Karpas-422 (cell line): Measurements from ENCODE around the gene DENND11. TPM values are rescaled to one million over a fixed set of nuclear protein-coding genes. Genes with fewer than 3 reads are reported as not detected.

Source experiments
- DNase-seq: peaks from one replicate; pipeline ENCODE4 v3.0.0-alpha.2; 2015
- H2AFZ ChIP-seq: fragments of 200-600 bp; sonication (generic); 2 replicates; pipeline ENCODE4 v1.6.1; 2014; ENCODE audit warnings: antibody characterized with exemption, low read length, mixed read lengths
- H3K27ac ChIP-seq: fragments of 200-600 bp; sonication (generic); 2 replicates; pipeline ENCODE4 v1.5.1; 2014; ENCODE audit warnings: mild to moderate bottlenecking, low read length, moderate library complexity
- H3K27me3 ChIP-seq: fragments of 200-600 bp; sonication (generic); 2 replicates; pipeline ENCODE4 v1.6.1; 2014; ENCODE audit warnings: low read length, mixed read lengths
- H3K36me3 ChIP-seq: fragments of 200-600 bp; sonication (generic); 2 replicates; pipeline ENCODE4 v1.6.1; 2014; ENCODE audit warnings: low read length, mixed read lengths; ENCODE audit not compliant: insufficient read depth
- H3K4me1 ChIP-seq: fragments of 200-600 bp; sonication (generic); 2 replicates; pipeline ENCODE4 v1.6.1; 2014; ENCODE audit warnings: mild to moderate bottlenecking, low read length, mixed read lengths
- H3K4me2 ChIP-seq: fragments of 200-600 bp; sonication (generic); 2 replicates; pipeline ENCODE4 v1.6.1; 2014; ENCODE audit warnings: low read length, low read depth, mild to moderate bottlenecking; ENCODE audit not compliant: poor library complexity, severe bottlenecking
- H3K4me3 ChIP-seq: fragments of 200-600 bp; sonication (generic); 2 replicates; pipeline ENCODE4 v1.5.1; 2014; ENCODE audit warnings: mild to moderate bottlenecking, antibody characterized with exemption, low read length, mixed read lengths
- H3K79me2 ChIP-seq: fragments of 200-600 bp; sonication (generic); 2 replicates; pipeline ENCODE4 v1.6.1; 2014; ENCODE audit warnings: mild to moderate bottlenecking, low read length, mixed read lengths
- H3K9ac ChIP-seq: fragments of 200-600 bp; sonication (generic); 2 replicates; pipeline ENCODE4 v1.6.0; 2014; ENCODE audit warnings: low read length
- H3K9me2 ChIP-seq: fragments of 200-600 bp; sonication (generic), shearing (Covaris generic); replicated peaks from 2 replicates; pipeline ENCODE4 v1.6.0; 2014; ENCODE audit warnings: mild to moderate bottlenecking, low read length, moderate library complexity; ENCODE audit not compliant: insufficient read depth
- H3K9me3 ChIP-seq: fragments of 300-700, 200-600 bp; sonication (generic); 2 replicates; pipeline ENCODE4 v1.6.1; 2014; ENCODE audit warnings: low read length, mixed read lengths
- H4K20me1 ChIP-seq: fragments of 200-600 bp; sonication (generic); 2 replicates; pipeline ENCODE4 v1.6.1; 2014; ENCODE audit warnings: mild to moderate bottlenecking, antibody characterized with exemption, low read length, low read depth; ENCODE audit not compliant: insufficient read depth
- total RNA-seq: library from RNA; depleted of rRNA; stranded (reverse); fragments of >200 nt; shearing (Covaris generic); gene quantifications from 2 replicates; pipeline ENCODE4 v1.2.3, GENCODE V29; 2014; ENCODE audit warnings: low replicate concordance; rRNA removed

DENND11 gene, protein sequence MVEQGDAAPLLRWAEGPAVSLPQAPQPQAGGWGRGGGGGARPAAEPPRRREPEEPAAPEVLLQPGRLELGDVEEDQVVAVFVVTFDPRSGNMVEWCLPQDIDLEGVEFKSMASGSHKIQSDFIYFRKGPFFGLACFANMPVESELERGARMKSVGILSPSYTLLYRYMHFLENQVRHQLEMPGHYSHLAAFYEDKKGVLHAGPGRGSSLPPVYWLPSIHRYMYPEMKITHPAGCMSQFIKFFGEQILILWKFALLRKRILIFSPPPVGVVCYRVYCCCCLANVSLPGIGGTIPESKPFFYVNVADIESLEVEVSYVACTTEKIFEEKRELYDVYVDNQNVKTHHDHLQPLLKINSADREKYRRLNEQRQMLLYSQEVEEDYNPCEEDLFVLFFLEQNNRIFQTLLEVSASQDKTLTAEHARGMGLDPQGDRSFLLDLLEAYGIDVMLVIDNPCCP
- total RNA-seq, result 16.2 and 17.9 TPM in 2 replicates

DNA sequence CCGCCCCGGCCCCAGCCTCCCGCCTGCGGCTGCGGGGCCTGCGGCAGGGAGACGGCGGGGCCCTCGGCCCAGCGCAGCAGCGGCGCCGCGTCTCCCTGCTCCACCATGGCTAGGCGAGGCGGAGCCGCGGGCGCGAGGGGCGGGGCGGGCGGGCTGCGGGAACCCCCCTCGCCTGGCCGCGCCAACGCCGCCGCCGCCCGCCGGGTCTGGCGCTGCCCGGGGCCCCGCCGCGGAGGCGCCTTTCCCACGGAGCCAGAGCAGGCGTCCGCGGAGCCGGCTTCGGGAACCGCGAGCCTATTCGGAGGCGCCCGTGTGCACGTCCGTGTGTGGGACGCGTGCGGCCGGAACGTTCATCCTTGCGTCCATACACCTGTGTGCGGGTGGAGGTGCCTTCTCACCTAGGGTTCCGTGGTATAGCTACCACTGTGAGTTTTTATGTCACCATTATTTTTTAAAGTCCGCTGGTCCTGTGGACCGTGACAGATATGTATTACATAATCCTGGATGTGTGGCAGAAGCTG lies at the start of gene DENND11:
TSS of gene DENND11 (minus strand) at position 120 of the 521 bp plus-strand sequence. CDS start at position 107, 13 bp downstream.
- Histone ChIP-seq H3K27ac (no peak within 1 kb of the TSS), H3K36me3 (no peaks in the 10 kb centered on the region), H3K27me3 (no peaks in the 10 kb centered on the region), H3K9me3 (no peaks in the 10 kb centered on the region), H3K9ac (peak within 1 kb of the TSS; percentile 72), H3K4me2 (peak within 1 kb of the TSS; percentile 86), H3K9me2 (no peaks in the 10 kb centered on the region), H4K20me1 (peaks cover 8% of the 10 kb centered on the region; the same call in 1 of the 2 replicates), H2AFZ (peak within 1 kb of the TSS; percentile 97), H3K4me1 (peaks cover 19% of the 10 kb centered on the region), H3K79me2 (no peaks in the 10 kb centered on the region), H3K4me3 (peak within 1 kb of the TSS; percentile 81)
- DNase-seq, result peak; percentile 69

DNA sequence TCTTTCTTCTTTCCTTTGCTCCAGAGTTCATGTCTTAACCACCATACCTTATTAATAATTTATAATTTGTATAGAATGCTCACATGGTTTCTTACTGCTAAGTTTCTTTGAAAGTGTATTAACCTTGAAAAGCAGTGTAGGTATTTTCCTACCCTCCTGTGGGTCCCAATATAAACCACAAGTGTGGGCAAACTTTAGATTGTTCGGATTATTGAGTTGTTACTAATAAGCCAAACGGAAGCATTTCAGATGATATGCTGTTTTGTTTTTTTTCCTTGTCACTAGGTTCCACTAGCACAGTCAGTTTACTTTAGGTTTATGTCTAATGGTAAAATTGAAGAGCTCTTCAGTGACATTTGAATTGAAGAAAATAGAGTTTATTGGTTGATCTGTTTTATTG lies 46.4 kb upstream of the DENND11 start:
- Histone ChIP-seq H2AFZ (no peak overlapping the region), H3K36me3 (peaks cover 96% of the 10 kb centered on the region), H3K27ac (no peak overlapping the region), H3K4me1 (no peaks in the 10 kb centered on the region), H4K20me1 (no peaks in the 10 kb centered on the region), H3K27me3 (no peaks in the 10 kb centered on the region), H3K9ac (no peak overlapping the region), H3K79me2 (peaks cover 17% of the 10 kb centered on the region), H3K4me2 (no peak overlapping the region), H3K9me2 (no peaks in the 10 kb centered on the region), H3K9me3 (peaks cover 20% of the 10 kb centered on the region), H3K4me3 (no peak overlapping the region)
- DNase-seq, result no peak

- H3K36me3 ChIP-seq, result peaks cover 93% of the 10 kb centered on the region
- no peak overlapping the region for H2AFZ ChIP-seq
- H4K20me1 ChIP-seq, result no peaks in the 10 kb centered on the region
- no peaks in the 10 kb centered on the region for H3K9me2 ChIP-seq
- no peak overlapping the region for H3K4me3 ChIP-seq
- peaks cover 13% of the 10 kb centered on the region for H3K4me1 ChIP-seq
- no peak overlapping the region for H3K27ac ChIP-seq
- DNase-seq, result no peak
- H3K4me2 ChIP-seq, result no peak overlapping the region
- H3K79me2 ChIP-seq, result peaks cover 53% of the 10 kb centered on the region
- H3K9ac ChIP-seq, result no peak overlapping the region
- no peaks in the 10 kb centered on the region for H3K9me3 ChIP-seq
- H3K27me3 ChIP-seq, result no peaks in the 10 kb centered on the region
Observed at GRCh38 chr7:141744131-141744530, 42.2 kb upstream of the DENND11 start.

GRCh38 chr7:141742229-141742628 lies 40.3 kb upstream of the DENND11 start:
- H3K4me2 ChIP-seq, result no peak overlapping the region
- no peak overlapping the region for H3K27ac ChIP-seq
- H3K79me2 ChIP-seq, result peaks cover 64% of the 10 kb centered on the region
- H3K36me3 ChIP-seq, result peaks cover 76% of the 10 kb centered on the region
- no peaks in the 10 kb centered on the region for H3K9me2 ChIP-seq
- no peaks in the 10 kb centered on the region for H4K20me1 ChIP-seq
- peaks cover 16% of the 10 kb centered on the region for H3K4me1 ChIP-seq
- H2AFZ ChIP-seq, result no peak overlapping the region
- no peak for DNase-seq
- no peak overlapping the region for H3K4me3 ChIP-seq
- no peak overlapping the region for H3K9ac ChIP-seq
- H3K27me3 ChIP-seq, result no peaks in the 10 kb centered on the region
- H3K9me3 ChIP-seq, result no peaks in the 10 kb centered on the region

DNA sequence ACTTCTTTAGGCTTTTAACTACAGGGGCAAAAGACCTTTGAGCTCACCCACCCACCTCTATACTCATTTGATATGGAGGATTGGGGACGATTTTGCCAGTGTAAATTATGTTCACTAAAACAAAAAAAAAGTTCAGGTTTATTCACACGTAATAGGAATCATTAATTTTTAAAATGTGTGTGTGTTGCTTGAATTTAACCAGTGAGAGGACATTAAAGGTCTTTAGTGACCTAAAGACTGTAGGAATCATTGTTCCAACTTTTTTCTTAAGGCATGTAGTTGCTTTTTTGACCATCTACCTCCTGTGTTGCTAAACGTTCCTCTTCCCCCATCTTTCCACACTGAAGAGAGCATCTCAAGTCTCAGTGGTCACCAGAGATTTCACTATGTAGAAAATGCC lies 37.3 kb upstream of the DENND11 start:
- Histone ChIP-seq H3K27me3 (no peaks in the 10 kb centered on the region), H3K36me3 (peaks cover 46% of the 10 kb centered on the region), H3K9me2 (no peaks in the 10 kb centered on the region), H4K20me1 (no peaks in the 10 kb centered on the region), H3K79me2 (peaks cover 58% of the 10 kb centered on the region), H3K9ac (peak overlapping the region; percentile 72), H3K27ac (peak overlapping the region; percentile 40), H3K4me1 (peaks cover 22% of the 10 kb centered on the region), H3K4me3 (peak overlapping the region; percentile 71), H3K4me2 (peak overlapping the region; percentile 85), H2AFZ (no peak overlapping the region), H3K9me3 (no peaks in the 10 kb centered on the region)
- DNase-seq, result no peak

GRCh38 chr7:141738592-141739013 lies 36.6 kb upstream of the DENND11 start:
- H3K27me3 ChIP-seq, result no peaks in the 10 kb centered on the region
- H3K4me2 ChIP-seq, result peak overlapping the region; percentile 85
- no peak overlapping the region for H2AFZ ChIP-seq
- no peaks in the 10 kb centered on the region for H3K9me2 ChIP-seq
- H3K9me3 ChIP-seq, result no peaks in the 10 kb centered on the region
- peak overlapping the region; percentile 40 for H3K27ac ChIP-seq
- peaks cover 53% of the 10 kb centered on the region for H3K79me2 ChIP-seq
- peak overlapping the region; percentile 72 for H3K9ac ChIP-seq
- no peak for DNase-seq
- H3K4me1 ChIP-seq, result peaks cover 22% of the 10 kb centered on the region
- H3K4me3 ChIP-seq, result peak overlapping the region; percentile 71
- H3K36me3 ChIP-seq, result peaks cover 40% of the 10 kb centered on the region
- no peaks in the 10 kb centered on the region for H4K20me1 ChIP-seq

GRCh38 chr7:141737836-141738591 lies 36.0 kb upstream of the DENND11 start, which contains the start of gene SSBP1:
SSBP1 (plus strand) TSS chr7:141738358; CDS start chr7:141739167, 809 bp downstream.
- peak within 1 kb of the TSS; percentile 71 for H3K4me3 ChIP-seq
- no peaks in the 10 kb centered on the region for H3K9me3 ChIP-seq
- peaks cover 47% of the 10 kb centered on the region for H3K79me2 ChIP-seq
- no peaks in the 10 kb centered on the region for H4K20me1 ChIP-seq
- no peaks in the 10 kb centered on the region for H3K9me2 ChIP-seq
- H3K9ac ChIP-seq, result peak within 1 kb of the TSS; percentile 72
- peak; percentile 99 for DNase-seq
- peak within 1 kb of the TSS; percentile 88 for H3K4me2 ChIP-seq
- peaks cover 22% of the 10 kb centered on the region for H3K4me1 ChIP-seq
- peaks cover 34% of the 10 kb centered on the region for H3K36me3 ChIP-seq
- H3K27me3 ChIP-seq, result no peaks in the 10 kb centered on the region
- H2AFZ ChIP-seq, result peak within 1 kb of the TSS; percentile 95
- H3K27ac ChIP-seq, result peak within 1 kb of the TSS; percentile 79
